ENCODE measurements around the gene DDX3X. TPM values are rescaled to one million over a fixed set of nuclear protein-coding genes. Genes with fewer than 3 reads are reported as not detected.
"Not testable (repeated sequence)": the region's sequence is repeated elsewhere in the genome, so short reads cannot be mapped to it uniquely, and the experiment has no call there.

Gene DDX3X
- polyA plus RNA-seq (2012; ENCODE audit: insufficient read depth, insufficient read length), result 106 TPM

GRCh38 chrX:41333744-41334362 is at the start of gene DDX3X:
Gene DDX3X (plus strand): TSS chrX:41334162. CDS start chrX:41334253, 91 bp downstream.
- H3K4me3 ChIP-seq (ENCODE audit: low read length), result peak within 1 kb of the TSS; percentile 86
- DNase-seq (ENCODE audit: low read depth, low spot score), result peak; percentile 86

DNA sequence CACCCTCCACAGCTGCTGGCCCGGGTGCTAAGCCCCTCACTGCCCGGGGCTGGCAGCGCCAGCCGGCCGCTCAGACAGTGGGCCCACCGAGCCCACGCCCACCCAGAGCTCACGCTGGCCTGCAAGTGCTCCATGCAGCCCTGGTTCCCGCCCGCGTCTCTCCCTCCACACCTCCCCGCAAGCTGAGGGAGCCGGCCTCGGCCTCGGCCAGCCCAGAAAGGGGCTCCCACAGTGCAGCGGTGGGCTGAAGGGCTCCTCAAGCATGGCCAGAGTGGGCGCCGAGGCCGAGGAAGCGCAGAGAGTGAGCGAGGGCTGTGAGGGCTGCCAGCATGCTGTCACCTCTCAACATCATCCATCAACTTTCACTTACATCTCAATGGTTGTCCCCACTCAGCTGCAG is 48.0 kb upstream of the DDX3X start:
- H3K4me3 ChIP-seq (ENCODE audit: low read length); DNase-seq (ENCODE audit: low read depth, low spot score): not testable (repeated sequence)

GRCh38 chrX:41288641-41289040 is 45.3 kb upstream of the DDX3X start:
- DNase-seq (ENCODE audit: low read depth, low spot score), result no peak
- H3K4me3 ChIP-seq (ENCODE audit: low read length), result no peak overlapping the region

DNA sequence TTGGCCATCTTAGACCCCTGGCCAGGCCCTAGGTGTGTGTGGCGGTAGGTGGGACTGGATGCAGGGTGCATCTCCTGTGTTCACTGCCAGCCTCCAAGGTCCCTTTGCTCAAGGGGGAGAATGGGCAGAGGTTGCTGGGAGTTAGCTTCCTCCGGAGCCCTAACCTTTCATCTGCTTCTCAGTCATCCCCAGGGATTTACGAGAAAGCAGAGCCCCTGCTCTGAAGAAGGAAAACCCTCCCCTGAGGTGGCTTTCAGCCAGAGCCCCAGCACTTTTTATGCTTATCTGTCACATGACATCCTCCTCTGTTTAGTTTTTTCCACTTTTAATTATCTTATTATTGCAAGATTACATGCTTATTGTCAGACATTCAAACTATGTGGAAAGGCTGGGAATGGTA is 44.9 kb upstream of the DDX3X start:
- DNase-seq (ENCODE audit: low read depth, low spot score), result no peak

DNA sequence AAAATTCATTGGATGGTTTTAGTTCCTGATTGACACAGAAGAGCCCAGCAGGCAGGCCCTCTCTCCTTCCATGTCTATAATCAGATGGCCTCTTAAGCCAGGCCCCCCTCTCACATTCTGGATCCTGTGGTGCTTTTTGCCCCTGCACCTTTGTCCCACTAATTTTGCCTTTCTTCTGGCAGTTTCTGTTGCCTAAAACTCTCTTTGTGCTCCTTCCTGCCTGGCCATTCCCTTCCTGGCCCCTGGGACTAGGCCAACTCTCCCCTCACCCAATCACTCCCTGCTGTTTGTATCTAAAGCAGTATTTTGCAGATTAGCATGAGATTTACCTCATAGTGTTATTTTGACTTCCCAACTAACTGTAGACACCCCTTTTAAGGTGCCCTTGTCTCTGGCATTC is 42.7 kb upstream of the DDX3X start:
- H3K4me3 ChIP-seq (ENCODE audit: low read length), result no peak overlapping the region
- no peak for DNase-seq (ENCODE audit: low read depth, low spot score)

More for the DNA sequence above, 44.9 kb upstream of the DDX3X start:
- H3K4me3 ChIP-seq (ENCODE audit: low read length), result no peak overlapping the region

DNA sequence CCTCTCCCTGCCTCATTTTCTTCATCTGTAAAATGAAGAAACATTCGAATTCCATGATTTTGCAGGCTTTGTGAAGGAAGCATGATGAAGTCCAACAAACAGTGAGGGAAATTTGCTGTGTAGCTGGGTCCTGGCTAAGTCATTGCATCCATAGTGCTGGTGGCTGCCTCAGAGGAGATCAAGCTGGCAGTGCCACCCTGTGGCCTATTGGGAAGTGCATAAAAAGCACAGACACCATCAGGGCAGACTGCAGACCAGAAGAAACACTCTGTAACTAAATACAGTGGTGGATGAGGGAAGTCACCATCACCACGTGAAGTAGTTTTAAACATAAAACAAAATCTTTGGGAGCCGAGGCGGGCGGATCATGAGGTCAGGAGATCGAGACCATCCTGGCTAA is 40.7 kb upstream of the DDX3X start:
- H3K4me3 ChIP-seq (ENCODE audit: low read length), result no peak overlapping the region
- no peak for DNase-seq (ENCODE audit: low read depth, low spot score)

- H3K4me3 ChIP-seq (ENCODE audit: low read length), result no peak overlapping the region
Observed at GRCh38 chrX:41300758-41301437, 33.1 kb upstream of the DDX3X start.

GRCh38 chrX:41301438-41301824 is 32.5 kb upstream of the DDX3X start:
- no peak overlapping the region for H3K4me3 ChIP-seq (ENCODE audit: low read length)
- no peak for DNase-seq (ENCODE audit: low read depth, low spot score)

More at GRCh38 chrX:41300758-41301437, 33.1 kb upstream of the DDX3X start:
- no peak for DNase-seq (ENCODE audit: low read depth, low spot score)

DNA sequence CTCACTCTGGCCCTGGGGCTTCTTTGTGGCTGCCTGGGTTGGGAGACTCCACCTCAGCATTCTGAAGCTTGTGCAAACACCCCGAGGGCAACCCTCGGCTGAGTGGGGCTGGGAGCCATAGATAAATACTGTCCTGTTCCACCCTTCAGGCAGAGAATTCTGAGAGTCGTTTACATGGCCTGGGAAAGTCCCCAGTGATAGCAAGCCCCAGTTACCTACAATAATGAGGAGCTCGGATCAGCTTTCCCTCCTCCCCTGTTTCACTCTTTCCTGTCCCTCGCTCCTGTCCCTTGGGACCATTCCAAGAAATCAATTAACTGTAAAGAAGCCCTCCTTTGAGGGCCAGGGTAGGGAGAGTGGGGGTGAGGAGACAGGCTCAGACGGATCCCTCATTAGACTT is 31.6 kb upstream of the DDX3X start:
- no peak overlapping the region for H3K4me3 ChIP-seq (ENCODE audit: low read length)
- no peak for DNase-seq (ENCODE audit: low read depth, low spot score)

- no peak for DNase-seq (ENCODE audit: low read depth, low spot score)
Observed at GRCh38 chrX:41303013-41303412, 30.9 kb upstream of the DDX3X start.

DNA sequence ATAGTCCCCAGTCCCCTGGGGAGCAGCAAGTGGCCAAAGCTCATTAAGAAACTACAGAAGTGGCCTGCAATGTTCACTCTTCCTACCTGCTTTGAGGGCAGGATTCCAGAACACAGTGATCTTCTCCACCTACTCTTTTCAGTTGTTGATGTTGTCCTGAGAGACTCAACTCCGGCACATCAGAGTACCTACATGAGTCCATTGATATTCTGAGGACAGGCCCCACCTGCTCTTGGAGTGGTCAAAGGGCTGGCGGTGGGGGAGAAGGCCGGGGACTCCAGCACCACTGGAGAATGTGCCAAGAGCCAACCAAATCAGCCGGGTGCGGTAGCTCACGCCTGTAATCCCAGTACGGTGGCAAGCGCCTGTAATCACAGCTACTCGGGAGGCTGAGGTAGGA is 29.8 kb upstream of the DDX3X start:
- no peak overlapping the region for H3K4me3 ChIP-seq (ENCODE audit: low read length)

More at GRCh38 chrX:41303013-41303412, 30.9 kb upstream of the DDX3X start:
- H3K4me3 ChIP-seq (ENCODE audit: low read length), result no peak overlapping the region

GRCh38 chrX:41308884-41309647 is 24.9 kb upstream of the DDX3X start:
- no peak for DNase-seq (ENCODE audit: low read depth, low spot score)
- no peak overlapping the region for H3K4me3 ChIP-seq (ENCODE audit: low read length)

More for the DNA sequence above, 29.8 kb upstream of the DDX3X start:
- no peak for DNase-seq (ENCODE audit: low read depth, low spot score)

- no peak for DNase-seq (ENCODE audit: low read depth, low spot score)
- H3K4me3 ChIP-seq (ENCODE audit: low read length), result no peak overlapping the region
Observed at GRCh38 chrX:41312786-41313185, 21.2 kb upstream of the DDX3X start.

DNA sequence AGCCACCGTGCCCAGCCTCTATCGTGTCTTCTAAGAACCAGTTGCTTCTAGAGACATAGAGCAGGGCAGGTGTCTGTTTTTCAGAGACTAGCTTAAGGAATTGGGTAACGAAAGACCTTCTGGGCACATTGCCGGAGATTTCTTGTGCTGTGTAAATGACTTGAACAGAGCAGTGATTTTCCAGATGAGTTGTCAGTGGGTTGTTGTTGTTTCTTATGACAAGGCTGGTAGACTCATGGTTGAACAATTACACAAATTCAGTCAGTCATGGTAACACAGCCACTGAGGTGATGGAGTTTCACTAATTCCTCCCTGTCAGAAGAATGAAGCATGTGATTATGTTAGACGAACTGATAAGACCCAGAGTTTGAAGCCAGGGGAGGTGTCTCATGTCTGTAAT is 20.5 kb upstream of the DDX3X start:
- no peak overlapping the region for H3K4me3 ChIP-seq (ENCODE audit: low read length)
- DNase-seq (ENCODE audit: low read depth, low spot score), result no peak

DNA sequence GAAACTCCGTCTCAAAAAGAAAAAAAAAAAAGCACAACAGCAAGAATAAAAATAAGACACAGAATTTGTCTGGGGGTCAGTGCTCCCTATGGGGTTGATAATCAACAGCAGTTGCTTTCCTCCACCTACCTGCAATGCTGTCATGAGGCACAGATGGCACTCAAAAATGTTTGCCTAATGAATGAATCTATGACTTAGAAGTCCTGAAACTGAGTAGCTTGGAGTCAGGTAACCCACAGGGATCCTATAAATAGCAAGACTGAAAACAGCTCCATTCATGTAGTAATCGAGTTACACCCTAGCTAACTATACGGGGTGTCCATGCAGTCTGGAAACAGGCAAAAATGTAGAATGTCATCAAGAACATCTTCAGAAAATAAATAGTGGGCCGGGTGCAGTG is 19.8 kb upstream of the DDX3X start:
- H3K4me3 ChIP-seq (ENCODE audit: low read length), result no peak overlapping the region
- DNase-seq (ENCODE audit: low read depth, low spot score), result no peak

- DNase-seq (ENCODE audit: low read depth, low spot score), result no peak
- no peak overlapping the region for H3K4me3 ChIP-seq (ENCODE audit: low read length)
Observed at GRCh38 chrX:41314881-41315280, 19.1 kb upstream of the DDX3X start.

GRCh38 chrX:41316266-41316665 is 17.7 kb upstream of the DDX3X start:
- not testable (repeated sequence) for DNase-seq (ENCODE audit: low read depth, low spot score); H3K4me3 ChIP-seq (ENCODE audit: low read length)

DNA sequence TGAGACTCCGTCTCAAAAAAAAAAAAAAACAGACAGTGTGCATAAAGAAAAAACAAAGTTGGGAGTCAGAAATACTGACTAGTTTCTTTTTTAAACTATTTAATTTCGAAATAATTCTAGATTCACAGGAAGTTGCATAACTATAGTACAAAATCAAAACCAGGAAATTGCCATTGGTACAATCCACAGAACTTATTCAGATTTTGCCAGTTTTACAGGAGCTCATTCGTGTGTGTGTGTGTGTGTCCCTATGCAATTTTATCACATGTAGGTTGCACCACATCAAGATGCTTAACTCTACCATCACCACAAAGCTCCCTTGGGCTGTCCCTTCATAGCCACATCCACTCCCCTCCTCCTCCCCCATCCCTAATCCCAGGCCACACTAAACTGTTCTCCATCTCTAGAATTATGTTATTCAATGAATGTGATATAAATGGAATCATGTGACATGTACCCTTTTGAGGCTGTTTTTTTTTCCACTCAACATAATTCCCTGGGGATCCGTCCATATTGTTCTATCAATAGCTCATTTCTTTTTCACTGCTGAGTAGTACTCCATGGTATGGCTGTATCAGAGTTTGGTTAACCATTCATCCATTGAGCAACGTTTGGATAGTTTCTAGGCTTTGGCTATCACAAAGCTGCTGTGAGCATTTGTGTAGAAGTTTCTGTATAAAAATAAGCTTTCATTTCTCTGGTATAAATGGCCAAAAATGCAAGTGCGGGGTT is 16.3 kb upstream of the DDX3X start:
- no peak for DNase-seq (ENCODE audit: low read depth, low spot score)
- H3K4me3 ChIP-seq (ENCODE audit: low read length), result no peak overlapping the region

- no peak overlapping the region for H3K4me3 ChIP-seq (ENCODE audit: low read length)
- DNase-seq (ENCODE audit: low read depth, low spot score), result no peak
Observed at GRCh38 chrX:41320393-41320792, 13.6 kb upstream of the DDX3X start.
